Activated T-helper 17 cell treated with anti-CD3 and anti-CD28 coated beads, Interleukin-2, amount 50 U/mL, for 72 hours (primary cell): Measurements from ENCODE around the gene NOS1. TPM values are rescaled to one million over a fixed set of nuclear protein-coding genes. Genes with fewer than 3 reads are reported as not detected.
"Not testable (repeated sequence)": the region's sequence is repeated elsewhere in the genome, so short reads cannot be mapped to it uniquely, and the experiment has no call there.

Experiments
- ATAC-seq: fragments of 150-1000 bp; cut with Tn5 transposase; replicated peaks from 2 replicates; pipeline ENCODE4 v1.10.0; 2021; ENCODE audit warnings: mild to moderate bottlenecking, moderate library complexity
- H3K27ac Mint-ChIP-seq: one replicate; pipeline ENCODE4 v1.8.0; 2022; ENCODE audit warnings: mixed read lengths
- H3K27me3 Mint-ChIP-seq: one replicate; pipeline ENCODE4 v1.8.0; 2022; ENCODE audit warnings: mixed read lengths
- H3K36me3 Mint-ChIP-seq: one replicate; pipeline ENCODE4 v1.8.0; 2022; ENCODE audit warnings: low read depth, mild to moderate bottlenecking, mixed read lengths
- H3K4me1 Mint-ChIP-seq: one replicate; pipeline ENCODE4 v1.8.0; 2022; ENCODE audit warnings: mixed read lengths
- H3K4me3 Mint-ChIP-seq: one replicate; pipeline ENCODE4 v1.8.0; 2022; ENCODE audit warnings: mild to moderate bottlenecking, mixed read lengths
- H3K9me3 Mint-ChIP-seq: one replicate; pipeline ENCODE4 v1.8.0; 2022; ENCODE audit warnings: mixed read lengths
- total RNA-seq, 2 donors: library from RNA; stranded (reverse); gene quantifications; one replicate each; pipeline ENCODE4 v1.2.3, GENCODE V29; 2022

NOS1 gene
- total RNA-seq, 2 donors from 2014 or later = 0.03 TPM; not detected in 1

DNA sequence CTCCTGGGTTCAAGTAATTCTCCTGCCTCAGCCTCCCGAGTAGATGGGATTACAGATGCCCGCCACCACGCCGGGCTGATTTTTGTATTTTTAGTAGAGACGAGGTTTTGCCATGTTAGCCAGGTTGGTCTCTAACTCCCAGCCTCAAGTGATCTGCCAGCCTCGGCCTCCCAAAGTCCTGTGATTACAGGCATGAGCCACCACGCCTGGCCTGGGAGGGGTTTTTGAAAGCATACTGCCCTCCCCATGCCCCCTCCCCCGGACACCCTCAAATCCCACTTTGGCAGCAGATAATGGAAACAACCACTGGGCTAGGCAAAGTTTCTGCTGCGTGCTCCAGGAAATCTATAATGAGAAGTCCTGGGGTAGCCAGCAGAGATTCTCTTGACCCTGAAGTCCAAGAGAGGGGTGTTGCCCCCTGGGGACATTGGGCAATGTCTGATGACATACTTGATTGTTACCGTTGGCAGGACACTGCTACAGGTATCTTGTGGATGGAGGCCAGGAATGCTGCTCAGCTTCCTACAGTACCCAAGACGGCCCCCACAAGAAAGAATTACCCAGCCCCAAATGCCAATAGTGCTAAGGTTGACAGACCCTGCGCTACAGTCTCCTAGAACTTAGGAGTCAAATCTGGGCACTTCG, 152.5 kb downstream of the NOS1 start:
- no peak overlapping the region for H3K4me3 Mint-ChIP-seq
- no peaks in the 10 kb centered on the region for H3K36me3 Mint-ChIP-seq
- H3K27ac Mint-ChIP-seq = no peak overlapping the region
- peaks cover 3% of the 10 kb centered on the region for H3K4me1 Mint-ChIP-seq
- ATAC-seq = no peak
- H3K9me3 Mint-ChIP-seq = no peaks in the 10 kb centered on the region
- H3K27me3 Mint-ChIP-seq = peaks cover 18% of the 10 kb centered on the region

DNA sequence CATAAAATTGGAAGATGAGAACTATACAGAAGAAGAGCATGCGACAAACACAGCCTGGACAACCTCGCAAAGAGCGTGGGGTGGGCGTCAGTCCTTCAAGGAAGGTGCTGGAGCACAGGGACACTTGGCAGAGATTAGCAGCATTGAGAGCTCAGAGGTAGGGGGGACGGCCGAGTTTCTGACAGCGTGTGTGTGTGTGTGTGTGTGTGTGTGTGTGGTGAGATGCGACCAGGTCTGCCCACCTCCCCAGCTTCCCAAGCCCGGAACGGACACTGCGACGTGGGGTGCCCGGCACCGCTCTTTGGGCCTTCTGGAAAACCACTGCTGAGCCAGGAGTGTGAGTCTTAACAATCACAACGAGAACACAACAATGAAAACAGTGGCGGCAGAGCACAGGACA, 153.2 kb downstream of the NOS1 start:
- Mint-ChIP-seq H3K27me3 (peaks cover 18% of the 10 kb centered on the region), H3K4me1 (peaks cover 3% of the 10 kb centered on the region), H3K4me3 (no peak overlapping the region)

DNA sequence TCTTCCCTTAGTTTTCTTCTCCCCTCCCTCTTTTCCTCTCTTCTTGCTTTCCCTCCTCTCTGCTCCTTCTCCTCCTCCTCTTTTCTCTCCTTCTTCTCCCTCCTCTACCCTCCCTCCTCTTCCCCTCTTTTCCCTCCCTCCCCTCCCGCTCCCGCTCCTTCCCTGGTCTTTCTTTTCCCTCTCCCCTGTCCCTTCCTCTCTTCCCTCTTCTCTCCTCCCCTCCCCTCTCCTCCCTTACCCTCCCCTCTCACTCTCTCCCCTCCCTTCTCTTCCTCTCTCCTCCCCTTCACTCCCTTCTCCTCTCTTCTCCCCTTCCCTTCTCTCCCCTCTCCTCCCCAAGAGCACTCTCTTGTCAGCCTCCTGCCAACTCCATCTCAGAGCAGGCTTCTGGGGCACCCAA, 153.8 kb downstream of the NOS1 start:
- H3K27me3 Mint-ChIP-seq = peaks cover 18% of the 10 kb centered on the region
- no peaks in the 10 kb centered on the region for H3K36me3 Mint-ChIP-seq
- H3K4me3 Mint-ChIP-seq = no peak overlapping the region
- no peaks in the 10 kb centered on the region for H3K9me3 Mint-ChIP-seq
- H3K4me1 Mint-ChIP-seq = peaks cover 3% of the 10 kb centered on the region
- no peak overlapping the region for H3K27ac Mint-ChIP-seq
- no peak for ATAC-seq

More for the DNA sequence above, 153.2 kb downstream of the NOS1 start:
- H3K36me3 Mint-ChIP-seq = no peaks in the 10 kb centered on the region
- H3K9me3 Mint-ChIP-seq = no peaks in the 10 kb centered on the region
- H3K27ac Mint-ChIP-seq = no peak overlapping the region
- no peak for ATAC-seq

DNA sequence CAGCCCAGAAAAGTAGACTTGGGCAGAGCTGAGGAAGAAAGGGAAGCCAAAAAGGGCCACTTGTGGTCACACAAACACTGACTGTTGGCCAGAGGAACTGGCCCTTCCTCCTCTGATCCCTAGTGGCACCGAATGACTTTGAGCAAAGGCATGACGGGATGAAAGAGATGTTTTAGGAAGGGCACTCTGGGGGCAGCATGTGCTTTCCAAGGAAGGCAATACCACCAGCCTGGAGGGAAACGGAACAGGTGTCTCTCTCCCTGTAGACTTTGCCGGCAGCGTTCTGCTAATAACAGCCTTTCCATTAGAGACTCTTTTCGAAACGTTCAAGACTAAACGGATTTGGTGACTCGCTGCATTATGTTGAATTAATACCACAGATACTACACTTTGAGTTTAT, 158.9 kb downstream of the NOS1 start:
- no peaks in the 10 kb centered on the region for H3K9me3 Mint-ChIP-seq
- H3K36me3 Mint-ChIP-seq = no peaks in the 10 kb centered on the region
- ATAC-seq = no peak
- no peak overlapping the region for H3K4me3 Mint-ChIP-seq
- no peak overlapping the region for H3K27ac Mint-ChIP-seq
- H3K4me1 Mint-ChIP-seq = peaks cover 3% of the 10 kb centered on the region
- H3K27me3 Mint-ChIP-seq = peaks cover 15% of the 10 kb centered on the region

DNA sequence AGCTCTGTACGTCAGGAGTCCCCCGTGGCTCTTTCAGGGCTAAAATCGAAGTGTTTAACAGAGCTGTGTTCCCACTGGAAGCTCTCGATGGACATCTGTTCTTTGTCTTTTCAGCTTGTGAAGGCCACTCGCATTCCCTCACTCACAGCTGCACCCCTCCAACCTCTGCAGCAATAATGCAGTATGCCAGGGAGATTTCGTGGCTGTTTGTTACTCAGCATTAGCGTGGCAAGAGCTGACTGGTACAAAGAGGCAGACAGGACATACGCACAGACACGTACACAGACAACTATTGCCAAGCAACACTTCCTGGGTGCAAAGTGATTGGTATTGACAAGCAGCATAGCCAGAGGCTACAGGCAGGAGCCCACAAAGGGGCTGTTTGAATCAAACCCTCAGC, 159.4 kb downstream of the NOS1 start:
- no peak for ATAC-seq
- Mint-ChIP-seq H3K4me1 (peaks cover 3% of the 10 kb centered on the region), H3K36me3 (no peaks in the 10 kb centered on the region), H3K4me3 (no peak overlapping the region), H3K9me3 (no peaks in the 10 kb centered on the region), H3K27me3 (peaks cover 19% of the 10 kb centered on the region), H3K27ac (no peak overlapping the region)

DNA sequence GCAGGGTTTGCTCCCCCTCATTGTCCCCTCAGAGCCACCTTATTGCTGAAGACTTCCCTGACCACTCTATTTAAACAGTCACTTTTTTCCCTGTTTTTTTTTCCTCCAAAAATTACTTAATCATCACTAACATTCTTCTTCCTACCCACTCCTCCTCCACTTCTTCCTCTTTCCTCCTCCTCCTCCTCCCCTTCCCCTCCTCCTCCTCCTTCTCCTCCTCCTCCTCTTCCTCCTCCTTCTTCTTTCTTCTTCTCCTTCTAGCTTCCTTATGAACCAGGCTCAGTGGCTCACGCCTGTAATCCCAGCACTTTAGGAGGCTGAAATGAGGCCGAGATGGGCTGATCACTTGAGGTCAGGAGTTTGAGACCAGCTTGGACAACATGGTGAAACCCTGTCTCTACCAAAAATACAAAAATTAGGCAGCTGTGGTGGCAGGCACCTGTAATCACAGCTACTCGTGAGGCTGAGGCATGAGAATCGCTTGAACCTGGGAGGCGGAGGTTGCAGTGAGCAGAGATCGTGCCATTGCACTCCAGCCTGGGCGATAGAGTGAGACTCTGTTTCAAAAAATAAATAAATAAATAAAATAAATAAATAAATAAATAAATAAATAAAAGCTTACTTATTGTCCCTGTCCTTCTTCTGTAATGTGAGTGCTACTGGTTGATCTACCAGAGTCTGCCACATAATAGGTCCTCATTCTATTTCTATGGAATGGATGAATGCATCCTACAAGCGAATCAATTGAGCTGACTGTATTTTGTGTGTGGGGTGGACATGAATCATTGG, 161.3 kb downstream of the NOS1 start:
- H3K4me1 Mint-ChIP-seq, H3K4me3 Mint-ChIP-seq, ATAC-seq, H3K36me3 Mint-ChIP-seq, H3K9me3 Mint-ChIP-seq: not testable (repeated sequence)
- Mint-ChIP-seq H3K27me3 (peaks cover 19% of the 10 kb centered on the region), H3K27ac (peak overlapping the region; percentile 11)

DNA sequence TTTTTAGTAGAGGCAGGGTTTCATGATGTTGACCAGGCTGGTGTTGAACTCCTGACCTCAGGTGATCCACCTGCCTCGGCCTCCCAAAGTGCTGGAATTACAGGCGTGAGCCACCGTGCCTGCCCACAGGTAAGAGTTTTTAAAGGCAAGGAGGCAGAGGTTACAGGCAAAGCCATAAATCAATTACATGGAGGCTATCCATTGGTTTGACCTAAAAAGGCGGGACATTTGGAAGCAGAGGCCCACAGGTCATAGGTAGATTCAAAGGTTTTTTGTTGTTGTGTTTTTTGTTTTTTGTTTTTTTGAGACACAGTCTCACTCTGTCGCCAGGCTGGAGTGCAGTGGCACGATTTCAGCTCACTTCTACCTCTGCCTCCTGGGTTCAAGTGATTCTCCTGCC, 165.1 kb downstream of the NOS1 start:
- H3K4me1 Mint-ChIP-seq, H3K9me3 Mint-ChIP-seq: not testable (repeated sequence)

DNA sequence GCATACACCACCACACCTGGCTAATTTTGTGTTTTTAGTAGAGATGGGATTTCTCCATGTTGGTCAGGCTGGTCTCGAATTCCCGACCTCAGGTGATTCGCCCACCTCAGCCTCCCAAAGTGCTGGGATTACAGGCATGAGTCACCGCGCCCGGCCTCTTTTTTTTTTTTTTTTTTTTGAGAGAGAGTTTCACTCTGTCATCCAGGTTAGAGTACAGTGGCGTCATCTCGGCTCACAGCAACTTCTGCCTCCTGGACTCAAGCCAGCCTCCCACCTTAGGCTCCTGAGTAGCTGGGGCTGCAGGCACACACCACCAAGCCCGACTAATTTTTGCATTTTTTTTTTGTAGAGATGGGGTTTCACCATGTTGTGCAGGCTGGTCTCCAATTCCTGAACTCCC, 166.4 kb downstream of the NOS1 start:
- H3K9me3 Mint-ChIP-seq, H3K4me1 Mint-ChIP-seq, H3K4me3 Mint-ChIP-seq, H3K36me3 Mint-ChIP-seq, ATAC-seq, H3K27me3 Mint-ChIP-seq, H3K27ac Mint-ChIP-seq: not testable (repeated sequence)

More for the DNA sequence above, 165.1 kb downstream of the NOS1 start:
- H3K4me3 Mint-ChIP-seq, H3K27ac Mint-ChIP-seq, H3K36me3 Mint-ChIP-seq, ATAC-seq: not testable (repeated sequence)
- H3K27me3 Mint-ChIP-seq = peaks cover 11% of the 10 kb centered on the region

DNA sequence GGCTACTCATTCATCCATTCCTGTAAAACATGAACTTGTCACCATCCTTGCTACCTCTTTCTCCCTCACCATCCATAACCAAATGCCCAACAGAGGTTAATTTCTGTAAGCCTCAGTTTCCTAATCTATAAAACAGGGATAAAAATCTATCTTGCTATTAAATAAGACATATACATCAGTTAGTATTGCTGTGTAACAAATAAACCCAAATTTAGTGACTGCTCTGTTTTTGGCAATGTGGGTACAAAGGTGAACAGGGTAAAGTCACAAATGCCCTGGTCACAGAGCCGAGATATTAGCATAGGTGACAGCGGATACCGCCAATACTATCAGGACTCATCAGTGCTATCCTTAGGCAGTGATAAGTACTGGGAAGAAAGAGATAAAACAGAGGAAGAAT, 167.5 kb downstream of the NOS1 start:
- Mint-ChIP-seq H3K36me3 (peaks cover 9% of the 10 kb centered on the region), H3K4me3 (no peak overlapping the region), H3K27ac (no peak overlapping the region), H3K9me3 (no peaks in the 10 kb centered on the region), H3K27me3 (peaks cover 6% of the 10 kb centered on the region), H3K4me1 (peaks cover 7% of the 10 kb centered on the region)
- no peak for ATAC-seq

DNA sequence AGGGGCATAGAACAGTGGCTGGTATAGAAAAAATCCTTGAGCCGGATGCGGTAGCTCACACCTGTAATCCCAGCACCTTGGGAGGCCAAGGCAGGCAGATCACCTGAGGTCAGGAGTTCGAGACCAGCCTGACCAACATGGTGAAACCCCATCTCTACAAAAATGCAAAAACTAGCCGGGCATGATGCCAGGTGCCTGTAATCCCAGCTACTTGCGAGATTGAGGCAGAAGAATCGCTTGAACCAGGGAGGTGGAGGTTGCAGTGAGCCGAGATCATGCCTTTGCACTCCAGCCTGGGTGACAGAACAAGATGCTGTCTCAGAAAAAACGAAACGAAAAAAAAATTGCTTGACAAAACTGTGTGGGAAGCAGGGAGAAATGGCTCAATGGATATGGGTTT, 168.8 kb downstream of the NOS1 start:
- H3K4me3 Mint-ChIP-seq, H3K27me3 Mint-ChIP-seq, H3K9me3 Mint-ChIP-seq, ATAC-seq, H3K27ac Mint-ChIP-seq: not testable (repeated sequence)
- Mint-ChIP-seq H3K36me3 (peaks cover 22% of the 10 kb centered on the region), H3K4me1 (peaks cover 11% of the 10 kb centered on the region)

DNA sequence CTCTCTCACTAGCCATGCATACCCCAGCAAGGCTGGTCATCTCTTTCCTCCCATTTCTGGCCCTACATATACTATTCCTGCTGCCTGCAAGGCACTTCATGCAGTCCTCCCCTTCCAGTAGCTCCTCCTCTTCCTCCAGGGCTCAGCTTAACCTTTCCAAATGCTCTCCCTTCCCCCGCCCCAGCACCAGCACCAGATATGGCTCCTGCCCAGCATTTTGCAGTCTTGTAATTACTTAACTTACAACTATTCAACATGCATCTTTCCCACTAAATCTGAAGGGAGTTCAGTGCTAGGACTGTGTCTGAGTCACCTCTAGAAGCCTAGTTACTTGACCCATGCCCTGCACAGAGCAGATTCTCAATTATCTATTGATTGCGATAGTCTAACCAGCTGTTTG, 169.4 kb downstream of the NOS1 start:
- Mint-ChIP-seq H3K27me3 (no peaks in the 10 kb centered on the region), H3K4me1 (peaks cover 15% of the 10 kb centered on the region), H3K27ac (no peak overlapping the region), H3K36me3 (peaks cover 28% of the 10 kb centered on the region), H3K4me3 (no peak overlapping the region), H3K9me3 (no peaks in the 10 kb centered on the region)
- ATAC-seq = no peak

DNA sequence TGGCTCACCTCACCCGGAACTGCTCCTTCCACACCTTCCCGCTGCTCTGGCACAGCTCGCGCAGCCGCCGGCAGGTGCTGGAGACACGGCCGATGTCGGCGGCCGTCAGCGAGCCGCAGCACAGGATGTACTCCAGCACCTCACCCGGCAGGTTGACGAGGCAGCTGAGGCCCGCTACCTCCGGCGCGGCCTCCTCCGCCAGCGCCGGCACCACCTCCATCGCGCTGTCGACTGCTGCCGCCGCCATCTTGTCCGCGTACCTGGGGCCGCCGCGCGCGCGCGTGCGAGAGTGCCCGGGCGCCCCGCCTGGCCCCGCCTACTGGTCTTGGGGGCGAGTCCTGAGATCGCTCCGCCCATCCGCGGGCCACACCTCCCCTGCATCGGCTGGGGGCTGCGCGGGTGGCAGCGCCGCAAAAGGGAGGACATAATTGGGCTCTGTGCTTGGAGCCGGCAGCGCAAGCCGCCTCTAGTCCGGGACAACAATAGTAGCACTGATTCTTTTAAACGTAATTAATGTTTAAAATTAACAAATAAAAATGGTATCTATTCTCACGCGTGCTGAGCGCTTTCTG, 171.1 kb downstream of the NOS1 start, which contains the start of gene FBXO21:
FBXO21 (minus strand) TSS at position 261 of the 572 bp plus-strand sequence; CDS start at position 247, 14 bp downstream.
- Mint-ChIP-seq H3K27ac (peak within 1 kb of the TSS; percentile 89), H3K4me3 (peak within 1 kb of the TSS; percentile 98), H3K9me3 (no peaks in the 10 kb centered on the region), H3K4me1 (peaks cover 15% of the 10 kb centered on the region), H3K27me3 (no peaks in the 10 kb centered on the region), H3K36me3 (peaks cover 44% of the 10 kb centered on the region)
- peak; percentile 97 for ATAC-seq

DNA sequence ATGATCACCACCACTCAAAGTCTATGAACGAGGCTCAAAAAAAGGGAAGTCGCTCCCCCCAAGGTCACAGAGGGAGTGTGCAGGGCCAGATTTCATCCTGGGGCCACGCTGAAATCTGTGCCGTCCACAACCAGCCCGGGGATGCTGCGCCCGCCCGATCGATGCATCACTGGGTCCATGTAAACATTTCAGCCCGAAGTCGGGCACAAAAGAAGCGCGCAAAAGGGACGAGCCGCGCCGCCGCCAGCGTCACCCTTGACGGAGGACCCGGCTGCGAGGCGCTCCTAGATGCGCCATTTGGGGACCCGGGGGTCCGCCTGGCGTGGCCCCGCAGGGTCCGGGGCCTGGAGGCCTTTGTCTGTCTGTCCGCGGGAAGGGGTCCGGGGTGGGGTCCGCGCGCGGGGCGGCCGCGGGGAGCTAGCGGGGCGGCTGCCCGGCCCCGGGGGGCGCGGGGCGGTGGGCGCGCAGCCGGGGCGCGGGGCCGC, 171.7 kb downstream of the NOS1 start:
- H3K4me1 Mint-ChIP-seq = peaks cover 19% of the 10 kb centered on the region
- no peaks in the 10 kb centered on the region for H3K9me3 Mint-ChIP-seq
- peaks cover 50% of the 10 kb centered on the region for H3K36me3 Mint-ChIP-seq
- H3K4me3 Mint-ChIP-seq = peak overlapping the region; percentile 98
- no peaks in the 10 kb centered on the region for H3K27me3 Mint-ChIP-seq
- peak; percentile 43 for ATAC-seq
- H3K27ac Mint-ChIP-seq = peak overlapping the region; percentile 89

DNA sequence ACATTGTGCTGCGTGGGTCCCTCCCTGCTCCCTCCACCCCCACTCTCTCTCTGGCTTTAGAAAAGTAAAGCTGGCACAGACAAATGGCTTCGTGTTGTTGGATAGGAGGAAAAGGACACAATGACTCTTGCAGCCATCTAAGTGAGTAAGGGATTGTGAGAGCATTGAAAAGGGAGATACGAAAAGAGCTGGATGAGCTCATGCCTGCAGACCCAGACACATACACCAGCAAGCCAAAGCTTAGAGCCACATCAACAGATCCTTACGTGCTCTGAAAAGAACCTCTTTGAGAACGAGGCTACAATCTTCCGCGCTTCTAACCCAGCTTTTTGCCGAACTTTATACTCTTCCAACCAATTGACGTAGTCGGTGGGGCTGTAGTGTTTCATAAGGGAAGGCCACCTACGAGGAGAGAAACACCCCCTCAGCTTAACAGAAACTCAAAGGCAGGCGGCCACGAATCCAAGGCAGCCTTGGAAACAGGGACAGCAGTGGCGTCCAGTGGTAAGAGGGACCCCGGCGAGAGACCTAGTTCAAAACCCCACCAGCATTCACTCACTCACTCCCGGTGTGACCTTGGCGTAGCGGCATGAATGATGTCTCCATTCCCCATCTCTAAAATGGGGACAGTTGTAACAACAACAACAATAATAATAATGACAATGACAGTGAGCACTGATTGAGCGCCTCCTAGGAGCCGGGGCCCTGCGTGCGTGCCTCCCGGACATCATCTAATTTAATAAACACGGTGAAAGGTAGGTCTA, 172.3 kb downstream of the NOS1 start:
- Mint-ChIP-seq H3K27me3 (no peaks in the 10 kb centered on the region), H3K27ac (peak overlapping the region; percentile 89), H3K36me3 (peaks cover 56% of the 10 kb centered on the region), H3K4me1 (peaks cover 19% of the 10 kb centered on the region), H3K4me3 (peak overlapping the region; percentile 98), H3K9me3 (no peaks in the 10 kb centered on the region)
- ATAC-seq = no peak
